Measurements from ENCODE around the gene DOCK2. TPM values are rescaled to one million over a fixed set of nuclear protein-coding genes. Genes with fewer than 3 reads are reported as not detected.
A peak's percentile ranks its signal among the peaks of the same experiment; 100 is the strongest.

DOCK2 gene
- polyA plus RNA-seq, 1 donor from 2014 or later = 114 TPM

- H3K4me1 Mint-ChIP-seq = peaks cover 16 to 23% (median 18%) of the 10 kb centered on the region in 3 donors
- H3K36me3 Mint-ChIP-seq = peaks cover 15% of the 10 kb centered on the region
- peaks cover 0 to 2% (median 0%) of the 10 kb centered on the region in 3 donors for H3K9me3 Mint-ChIP-seq
- no peaks in the 10 kb centered on the region for H3K27me3 Mint-ChIP-seq
- peak overlapping the region in 1 of 3 donors; percentile 59 for H3K27ac Mint-ChIP-seq
- H3K4me3 Mint-ChIP-seq = no peak overlapping the region
Observed at GRCh38 chr5:169777159-169777558, 140.1 kb downstream of the DOCK2 start.

- H3K4me1 Mint-ChIP-seq = peaks cover 16 to 23% (median 21%) of the 10 kb centered on the region in 3 donors
- H3K27ac Mint-ChIP-seq = peak overlapping the region; percentile 11 to 90 (median 71)
- peaks cover 9% of the 10 kb centered on the region for H3K36me3 Mint-ChIP-seq
- no peaks in the 10 kb centered on the region for H3K9me3 Mint-ChIP-seq
- no peaks in the 10 kb centered on the region for H3K27me3 Mint-ChIP-seq
- H3K4me3 Mint-ChIP-seq = no peak overlapping the region
Observed at GRCh38 chr5:169778622-169779596, 141.8 kb downstream of the DOCK2 start.

GRCh38 chr5:169781420-169782345, 144.6 kb downstream of the DOCK2 start:
- Mint-ChIP-seq H3K36me3 (peaks cover 10% of the 10 kb centered on the region), H3K9me3 (no peaks in the 10 kb centered on the region), H3K27ac (no peak overlapping the region), H3K27me3 (no peaks in the 10 kb centered on the region), H3K4me1 (peaks cover 21 to 25% (median 22%) of the 10 kb centered on the region in 3 donors), H3K4me3 (no peak overlapping the region)

GRCh38 chr5:169785771-169786618, 148.9 kb downstream of the DOCK2 start:
- Mint-ChIP-seq H3K27me3 (no peaks in the 10 kb centered on the region), H3K27ac (no peak overlapping the region), H3K36me3 (peaks cover 24% of the 10 kb centered on the region), H3K9me3 (no peaks in the 10 kb centered on the region), H3K4me3 (no peak overlapping the region), H3K4me1 (peaks cover 3 to 16% (median 6%) of the 10 kb centered on the region in 3 donors)

GRCh38 chr5:169788168-169788567, 151.1 kb downstream of the DOCK2 start:
- peaks cover 3 to 16% (median 6%) of the 10 kb centered on the region in 3 donors for H3K4me1 Mint-ChIP-seq
- no peaks in the 10 kb centered on the region for H3K27me3 Mint-ChIP-seq
- no peak overlapping the region for H3K4me3 Mint-ChIP-seq
- H3K36me3 Mint-ChIP-seq = peaks cover 24% of the 10 kb centered on the region
- H3K27ac Mint-ChIP-seq = peak overlapping the region in 1 of 3 donors; percentile 95
- H3K9me3 Mint-ChIP-seq = no peaks in the 10 kb centered on the region

- Mint-ChIP-seq H3K36me3 (peaks cover 22% of the 10 kb centered on the region), H3K4me1 (peaks cover under 1 to 16% (median 1%) of the 10 kb centered on the region in 3 donors), H3K4me3 (no peak overlapping the region), H3K9me3 (no peaks in the 10 kb centered on the region), H3K27me3 (no peaks in the 10 kb centered on the region), H3K27ac (no peak overlapping the region)
Observed at GRCh38 chr5:169789417-169789940, 152.4 kb downstream of the DOCK2 start.

- peaks cover 0 to 11% (median 1%) of the 10 kb centered on the region in 3 donors for H3K4me1 Mint-ChIP-seq
- H3K36me3 Mint-ChIP-seq = peaks cover 15% of the 10 kb centered on the region
- no peaks in the 10 kb centered on the region for H3K9me3 Mint-ChIP-seq
- no peak overlapping the region for H3K4me3 Mint-ChIP-seq
- no peak overlapping the region for H3K27ac Mint-ChIP-seq
- no peaks in the 10 kb centered on the region for H3K27me3 Mint-ChIP-seq
Observed at GRCh38 chr5:169791251-169791650, 154.2 kb downstream of the DOCK2 start.

- H3K27ac Mint-ChIP-seq = no peak overlapping the region
- H3K9me3 Mint-ChIP-seq = no peaks in the 10 kb centered on the region
- H3K27me3 Mint-ChIP-seq = no peaks in the 10 kb centered on the region
- H3K4me1 Mint-ChIP-seq = peaks cover under 1 to 4% (median 2%) of the 10 kb centered on the region in 3 donors
- H3K36me3 Mint-ChIP-seq = peaks cover 7% of the 10 kb centered on the region
- no peak overlapping the region for H3K4me3 Mint-ChIP-seq
Observed at GRCh38 chr5:169795338-169795737, 158.3 kb downstream of the DOCK2 start.

- Mint-ChIP-seq H3K9me3 (no peaks in the 10 kb centered on the region), H3K36me3 (peaks cover 10% of the 10 kb centered on the region), H3K4me1 (peaks cover 2 to 6% (median 4%) of the 10 kb centered on the region in 3 donors)
Observed at GRCh38 chr5:169796731-169797130, 159.7 kb downstream of the DOCK2 start.

GRCh38 chr5:169797577-169797976, 160.5 kb downstream of the DOCK2 start:
- H3K36me3 Mint-ChIP-seq = peaks cover 10% of the 10 kb centered on the region
- no peaks in the 10 kb centered on the region for H3K27me3 Mint-ChIP-seq
- no peaks in the 10 kb centered on the region for H3K9me3 Mint-ChIP-seq
- H3K4me3 Mint-ChIP-seq = no peak overlapping the region
- no peak overlapping the region for H3K27ac Mint-ChIP-seq
- H3K4me1 Mint-ChIP-seq = peaks cover 2 to 8% (median 4%) of the 10 kb centered on the region in 3 donors

More at GRCh38 chr5:169796731-169797130, 159.7 kb downstream of the DOCK2 start:
- H3K4me3 Mint-ChIP-seq = no peak overlapping the region
- H3K27me3 Mint-ChIP-seq = no peaks in the 10 kb centered on the region
- peak overlapping the region in 1 of 3 donors; percentile 18 for H3K27ac Mint-ChIP-seq

GRCh38 chr5:169798438-169798837, 161.4 kb downstream of the DOCK2 start:
- Mint-ChIP-seq H3K36me3 (peaks cover 13% of the 10 kb centered on the region), H3K4me3 (no peak overlapping the region), H3K27me3 (no peaks in the 10 kb centered on the region), H3K4me1 (peaks cover 2 to 8% (median 5%) of the 10 kb centered on the region in 3 donors), H3K9me3 (no peaks in the 10 kb centered on the region), H3K27ac (peak overlapping the region in 1 of 3 donors; percentile 71)

- H3K27ac Mint-ChIP-seq = peak overlapping the region in 1 of 3 donors; percentile 63
- H3K9me3 Mint-ChIP-seq = no peaks in the 10 kb centered on the region
- H3K4me1 Mint-ChIP-seq = peaks cover 2 to 8% (median 8%) of the 10 kb centered on the region in 3 donors
- no peak overlapping the region for H3K4me3 Mint-ChIP-seq
- peaks cover 19% of the 10 kb centered on the region for H3K36me3 Mint-ChIP-seq
- H3K27me3 Mint-ChIP-seq = no peaks in the 10 kb centered on the region
Observed at GRCh38 chr5:169798906-169799660, 162.0 kb downstream of the DOCK2 start.

GRCh38 chr5:169801324-169801777, 164.3 kb downstream of the DOCK2 start:
- H3K4me1 Mint-ChIP-seq = peaks cover 18 to 25% (median 22%) of the 10 kb centered on the region in 3 donors
- H3K4me3 Mint-ChIP-seq = no peak overlapping the region
- H3K27me3 Mint-ChIP-seq = no peaks in the 10 kb centered on the region
- peaks cover 21% of the 10 kb centered on the region for H3K36me3 Mint-ChIP-seq
- no peak overlapping the region for H3K27ac Mint-ChIP-seq
- H3K9me3 Mint-ChIP-seq = no peaks in the 10 kb centered on the region
